ENCODE measurements around the gene MYO1B. TPM values are rescaled to one million over a fixed set of nuclear protein-coding genes. Genes with fewer than 3 reads are reported as not detected.
"Not testable (repeated sequence)": the region's sequence is repeated elsewhere in the genome, so short reads cannot be mapped to it uniquely, and the experiment has no call there.

The MYO1B gene
- total and polyA plus RNA-seq, 8 donors, result 28.6 to 102 (median 54.7) TPM

DNA sequence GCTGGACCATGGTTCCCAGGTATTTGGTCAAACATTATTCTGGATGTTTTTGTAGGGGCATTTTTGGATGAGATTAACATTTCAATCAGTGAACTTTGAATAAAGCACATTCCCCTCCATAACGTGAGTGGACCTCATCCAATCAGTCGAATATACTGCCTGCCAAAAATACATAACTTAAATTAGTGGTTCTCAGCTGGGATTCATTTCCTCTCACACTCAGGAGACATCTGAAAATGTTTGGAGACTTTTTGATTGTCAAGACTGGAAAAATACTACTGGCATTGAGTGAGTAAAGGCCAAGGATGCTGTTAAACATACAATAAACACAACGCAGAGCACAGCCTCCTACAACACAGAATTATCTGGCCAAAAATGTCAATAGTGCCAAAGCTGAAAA lies 198.2 kb downstream of the MYO1B start:
- Histone ChIP-seq H3K36me3 (no peaks in the 10 kb centered on the region), H3K4me1 (peaks cover 6 to 49% (median 22%) of the 10 kb centered on the region in 3 donors), H3K4me3 (no peak overlapping the region), H3K27me3 (no peaks in the 10 kb centered on the region), H3K9me3 (no peaks in the 10 kb centered on the region), H3K27ac (peak overlapping the region in 1 of 4 donors; percentile 81)
- no peak for DNase-seq
- WGBS, 2 donors, result 37 to 45% methylated on average over 3 of the region's 3 CpGs
- FAIRE-seq, result no peak
- intact Hi-C loops (cut with DNase I), result no loop called here
- TF ChIP-seq, protein P1, sequence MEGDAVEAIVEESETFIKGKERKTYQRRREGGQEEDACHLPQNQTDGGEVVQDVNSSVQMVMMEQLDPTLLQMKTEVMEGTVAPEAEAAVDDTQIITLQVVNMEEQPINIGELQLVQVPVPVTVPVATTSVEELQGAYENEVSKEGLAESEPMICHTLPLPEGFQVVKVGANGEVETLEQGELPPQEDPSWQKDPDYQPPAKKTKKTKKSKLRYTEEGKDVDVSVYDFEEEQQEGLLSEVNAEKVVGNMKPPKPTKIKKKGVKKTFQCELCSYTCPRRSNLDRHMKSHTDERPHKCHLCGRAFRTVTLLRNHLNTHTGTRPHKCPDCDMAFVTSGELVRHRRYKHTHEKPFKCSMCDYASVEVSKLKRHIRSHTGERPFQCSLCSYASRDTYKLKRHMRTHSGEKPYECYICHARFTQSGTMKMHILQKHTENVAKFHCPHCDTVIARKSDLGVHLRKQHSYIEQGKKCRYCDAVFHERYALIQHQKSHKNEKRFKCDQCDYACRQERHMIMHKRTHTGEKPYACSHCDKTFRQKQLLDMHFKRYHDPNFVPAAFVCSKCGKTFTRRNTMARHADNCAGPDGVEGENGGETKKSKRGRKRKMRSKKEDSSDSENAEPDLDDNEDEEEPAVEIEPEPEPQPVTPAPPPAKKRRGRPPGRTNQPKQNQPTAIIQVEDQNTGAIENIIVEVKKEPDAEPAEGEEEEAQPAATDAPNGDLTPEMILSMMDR (IDR thresholded peaks at IDR 0.05), result no peak
- ATAC-seq, result no peak

DNA sequence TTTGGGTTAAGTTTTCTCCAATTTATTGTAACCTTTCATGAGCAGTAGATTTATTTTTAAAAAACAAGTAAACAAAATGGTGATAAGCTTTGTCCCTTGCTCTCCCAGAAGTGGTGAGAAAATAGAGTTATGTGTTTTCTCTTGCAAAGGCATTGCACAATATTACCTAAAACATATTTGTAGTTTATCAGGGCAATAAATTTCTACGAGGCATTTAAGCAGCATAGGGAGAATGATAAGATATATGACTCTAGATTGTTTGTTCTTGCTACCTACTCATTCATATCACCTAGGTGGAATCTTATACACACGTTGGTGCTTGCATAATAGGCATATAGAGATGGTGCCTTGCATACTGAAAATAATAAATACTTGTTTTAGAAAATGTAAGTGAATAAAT lies 201.7 kb downstream of the MYO1B start:
- Histone ChIP-seq H3K27ac (no peak overlapping the region), H3K4me1 (peaks cover 0 to 29% (median 18%) of the 10 kb centered on the region in 3 donors), H3K36me3 (no peaks in the 10 kb centered on the region), H3K27me3 (no peaks in the 10 kb centered on the region), H3K4me3 (no peak overlapping the region), H3K9me3 (no peaks in the 10 kb centered on the region)
- intact Hi-C loops (cut with DNase I), result no loop called here
- TF ChIP-seq, protein P1 (IDR thresholded peaks at IDR 0.05), result no peak
- DNase-seq, result no peak
- peak in 3 of 4 donors; percentile 47 to 70 (median 57) for ATAC-seq
- 10 to 12% methylated on average over 2 of the region's 2 CpGs for WGBS, 2 donors
- FAIRE-seq, result no peak

DNA sequence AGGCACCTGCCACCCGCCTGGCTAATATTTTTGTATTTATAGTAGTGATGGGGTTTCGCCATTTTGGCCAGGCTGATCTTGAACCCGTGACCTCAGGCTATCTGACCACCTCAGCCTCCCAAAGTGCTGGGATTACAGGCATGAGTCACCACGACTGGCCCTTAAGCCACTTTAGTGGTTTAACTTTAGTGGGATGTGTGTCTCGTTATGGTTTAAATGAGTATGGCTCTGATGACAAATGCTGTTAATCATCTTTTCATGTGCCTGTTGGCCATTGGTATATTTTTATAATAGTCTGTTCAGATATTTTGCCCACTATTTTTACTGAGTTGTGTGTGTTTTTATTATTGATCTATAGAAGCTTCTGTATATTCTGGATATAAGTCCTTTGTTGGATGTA lies 205.9 kb downstream of the MYO1B start:
- WGBS, 2 donors, result 81 to 91% methylated on average over 5 of the region's 5 CpGs
- no peak for DNase-seq
- Histone ChIP-seq H3K4me1 (peaks cover 0 to 15% (median 13%) of the 10 kb centered on the region in 3 donors), H3K27me3 (no peaks in the 10 kb centered on the region), H3K4me3 (no peak overlapping the region), H3K27ac (no peak overlapping the region), H3K36me3 (no peaks in the 10 kb centered on the region), H3K9me3 (no peaks in the 10 kb centered on the region)
- no peak for FAIRE-seq
- ATAC-seq, result no peak
- intact Hi-C loops (cut with DNase I), result no loop called here
- TF ChIP-seq, protein P1 (IDR thresholded peaks at IDR 0.05), result no peak

- DNase-seq (no peak), FAIRE-seq (no peak), ATAC-seq (no peak)
- H3K27me3 ChIP-seq, result no peaks in the 10 kb centered on the region
- 94 to 97% methylated on average over 3 of the region's 3 CpGs for WGBS, 2 donors
- H3K27ac ChIP-seq, result no peak overlapping the region
- no peak overlapping the region for H3K4me3 ChIP-seq
- intact Hi-C loops (cut with DNase I), result no loop called here
- no peaks in the 10 kb centered on the region for H3K36me3 ChIP-seq
- H3K4me1 ChIP-seq, result peaks cover 0 to 5% (median 4%) of the 10 kb centered on the region in 3 donors
- H3K9me3 ChIP-seq, result no peaks in the 10 kb centered on the region
- TF ChIP-seq, protein P1 (IDR thresholded peaks at IDR 0.05), result no peak
Measured at GRCh38 chr2:191452065-191452464, 206.9 kb downstream of the MYO1B start.

DNA sequence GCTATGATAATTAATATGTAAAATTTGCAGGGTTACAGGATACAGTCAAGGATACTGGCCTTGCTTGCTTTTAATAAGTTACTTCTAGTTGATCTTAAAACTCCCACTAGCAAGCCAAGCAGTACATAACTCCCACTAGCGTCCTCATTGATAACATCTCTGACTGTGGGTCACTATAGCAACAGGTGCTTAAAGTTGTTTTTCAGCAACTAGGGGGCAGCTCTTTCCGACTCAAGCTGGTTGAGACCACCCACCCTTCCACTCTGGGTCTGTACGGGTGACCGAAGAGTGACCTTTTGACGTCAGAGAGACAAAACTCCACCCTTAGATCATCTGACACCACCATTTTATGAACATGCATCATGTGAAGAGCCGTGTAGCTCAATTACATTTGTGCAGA lies 208.6 kb downstream of the MYO1B start:
- TF ChIP-seq, protein P1 (IDR thresholded peaks at IDR 0.05), result no peak
- no peaks in the 10 kb centered on the region for H3K9me3 ChIP-seq
- H3K27me3 ChIP-seq, result no peaks in the 10 kb centered on the region
- FAIRE-seq, result no peak
- no peaks in the 10 kb centered on the region for H3K4me1 ChIP-seq
- H3K36me3 ChIP-seq, result no peaks in the 10 kb centered on the region
- 80 to 82% methylated on average over 6 of the region's 6 CpGs for WGBS, 2 donors
- intact Hi-C loops (cut with DNase I), result no loop called here
- H3K27ac ChIP-seq, result no peak overlapping the region
- no peak for ATAC-seq
- no peak overlapping the region for H3K4me3 ChIP-seq
- no peak for DNase-seq

- FAIRE-seq; H3K4me3 ChIP-seq; ATAC-seq; intact Hi-C loops (cut with DNase I); H3K9me3 ChIP-seq; H3K27ac ChIP-seq; DNase-seq; H3K4me1 ChIP-seq; H3K27me3 ChIP-seq; H3K36me3 ChIP-seq: not testable (repeated sequence)
- 82 to 100% methylated on average over 6 to 8 of the region's 12 CpGs for WGBS, 2 donors
Measured at GRCh38 chr2:191456506-191456905, 211.3 kb downstream of the MYO1B start.
